A673 (cell line): Measurements from ENCODE around the gene MXRA8.

ENCODE experiments used
- EZH2 ChIP-seq: fragments of 200-600 bp; sonication (generic); IDR thresholded peaks from 2 replicates; pipeline ENCODE4 v1.6.1; 2017; ENCODE audit warnings: borderline replicate concordance, low read depth, mild to moderate bottlenecking, mixed read lengths, antibody characterized with exemption, low read length; ENCODE audit not compliant: poor library complexity, severe bottlenecking
- TF ChIP-seq, protein P1 (sequence below): fragments of 300-800, 200-600 bp; sonication (generic); conservative IDR thresholded peaks from 2 replicates; pipeline ENCODE4 v1.5.1; 2017; ENCODE audit warnings: low read depth, mild to moderate bottlenecking, antibody characterized with exemption, low read length, moderate library complexity, mixed read lengths

DNA sequence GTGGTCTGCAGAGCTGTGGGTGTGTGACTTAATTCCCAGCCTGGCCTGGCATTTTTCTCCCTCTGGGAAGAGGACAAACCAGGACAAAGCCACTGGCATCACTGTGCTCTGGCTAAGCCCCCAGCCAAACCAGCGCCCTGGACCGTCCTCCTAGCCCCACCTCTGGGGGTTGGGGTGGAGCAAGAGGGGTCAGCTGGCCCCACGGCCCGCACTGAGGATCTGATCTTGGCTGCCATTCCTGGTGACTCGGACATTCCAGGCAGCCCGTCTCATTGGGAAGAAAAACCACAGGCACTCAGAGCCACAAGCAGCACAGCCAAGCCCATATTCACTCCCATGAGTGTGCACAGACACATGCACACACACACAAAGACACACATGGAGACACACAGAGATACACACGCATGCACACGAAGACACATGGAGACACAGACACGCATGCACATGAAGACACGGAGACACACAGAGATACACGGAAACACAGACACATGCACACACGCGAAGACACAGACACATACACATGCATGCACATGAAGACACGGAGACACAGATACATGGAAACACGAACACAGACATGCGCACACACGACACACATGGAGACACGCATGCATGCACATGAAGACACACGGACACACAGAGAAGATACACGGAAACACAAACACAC is 2.3 kb upstream of the MXRA8 start:
- TF ChIP-seq, protein P1, sequence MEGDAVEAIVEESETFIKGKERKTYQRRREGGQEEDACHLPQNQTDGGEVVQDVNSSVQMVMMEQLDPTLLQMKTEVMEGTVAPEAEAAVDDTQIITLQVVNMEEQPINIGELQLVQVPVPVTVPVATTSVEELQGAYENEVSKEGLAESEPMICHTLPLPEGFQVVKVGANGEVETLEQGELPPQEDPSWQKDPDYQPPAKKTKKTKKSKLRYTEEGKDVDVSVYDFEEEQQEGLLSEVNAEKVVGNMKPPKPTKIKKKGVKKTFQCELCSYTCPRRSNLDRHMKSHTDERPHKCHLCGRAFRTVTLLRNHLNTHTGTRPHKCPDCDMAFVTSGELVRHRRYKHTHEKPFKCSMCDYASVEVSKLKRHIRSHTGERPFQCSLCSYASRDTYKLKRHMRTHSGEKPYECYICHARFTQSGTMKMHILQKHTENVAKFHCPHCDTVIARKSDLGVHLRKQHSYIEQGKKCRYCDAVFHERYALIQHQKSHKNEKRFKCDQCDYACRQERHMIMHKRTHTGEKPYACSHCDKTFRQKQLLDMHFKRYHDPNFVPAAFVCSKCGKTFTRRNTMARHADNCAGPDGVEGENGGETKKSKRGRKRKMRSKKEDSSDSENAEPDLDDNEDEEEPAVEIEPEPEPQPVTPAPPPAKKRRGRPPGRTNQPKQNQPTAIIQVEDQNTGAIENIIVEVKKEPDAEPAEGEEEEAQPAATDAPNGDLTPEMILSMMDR = no peak
- TF ChIP-seq EZH2 = no peak
